Karpas-422 (cell line): Measurements from ENCODE around the gene MDH2. TPM values are rescaled to one million over a fixed set of nuclear protein-coding genes. Genes with fewer than 3 reads are reported as not detected.
"Not testable (repeated sequence)": the region's sequence is repeated elsewhere in the genome, so short reads cannot be mapped to it uniquely, and the experiment has no call there.

Source experiments
- DNase-seq: peaks from one replicate; pipeline ENCODE4 v3.0.0-alpha.2; 2015
- H2AFZ ChIP-seq: fragments of 200-600 bp; sonication (generic); 2 replicates; pipeline ENCODE4 v1.6.1; 2014; ENCODE audit warnings: antibody characterized with exemption, low read length, mixed read lengths
- H3K27ac ChIP-seq: fragments of 200-600 bp; sonication (generic); 2 replicates; pipeline ENCODE4 v1.5.1; 2014; ENCODE audit warnings: mild to moderate bottlenecking, low read length, moderate library complexity
- H3K27me3 ChIP-seq: fragments of 200-600 bp; sonication (generic); 2 replicates; pipeline ENCODE4 v1.6.1; 2014; ENCODE audit warnings: low read length, mixed read lengths
- H3K36me3 ChIP-seq: fragments of 200-600 bp; sonication (generic); 2 replicates; pipeline ENCODE4 v1.6.1; 2014; ENCODE audit warnings: low read length, mixed read lengths; ENCODE audit not compliant: insufficient read depth
- H3K4me1 ChIP-seq: fragments of 200-600 bp; sonication (generic); 2 replicates; pipeline ENCODE4 v1.6.1; 2014; ENCODE audit warnings: mild to moderate bottlenecking, low read length, mixed read lengths
- H3K4me2 ChIP-seq: fragments of 200-600 bp; sonication (generic); 2 replicates; pipeline ENCODE4 v1.6.1; 2014; ENCODE audit warnings: low read length, low read depth, mild to moderate bottlenecking; ENCODE audit not compliant: poor library complexity, severe bottlenecking
- H3K4me3 ChIP-seq: fragments of 200-600 bp; sonication (generic); 2 replicates; pipeline ENCODE4 v1.5.1; 2014; ENCODE audit warnings: mild to moderate bottlenecking, antibody characterized with exemption, low read length, mixed read lengths
- H3K79me2 ChIP-seq: fragments of 200-600 bp; sonication (generic); 2 replicates; pipeline ENCODE4 v1.6.1; 2014; ENCODE audit warnings: mild to moderate bottlenecking, low read length, mixed read lengths
- H3K9ac ChIP-seq: fragments of 200-600 bp; sonication (generic); 2 replicates; pipeline ENCODE4 v1.6.0; 2014; ENCODE audit warnings: low read length
- H3K9me2 ChIP-seq: fragments of 200-600 bp; sonication (generic), shearing (Covaris generic); replicated peaks from 2 replicates; pipeline ENCODE4 v1.6.0; 2014; ENCODE audit warnings: mild to moderate bottlenecking, low read length, moderate library complexity; ENCODE audit not compliant: insufficient read depth
- H3K9me3 ChIP-seq: fragments of 300-700, 200-600 bp; sonication (generic); 2 replicates; pipeline ENCODE4 v1.6.1; 2014; ENCODE audit warnings: low read length, mixed read lengths
- H4K20me1 ChIP-seq: fragments of 200-600 bp; sonication (generic); 2 replicates; pipeline ENCODE4 v1.6.1; 2014; ENCODE audit warnings: mild to moderate bottlenecking, antibody characterized with exemption, low read length, low read depth; ENCODE audit not compliant: insufficient read depth
- total RNA-seq: library from RNA; depleted of rRNA; stranded (reverse); fragments of >200 nt; shearing (Covaris generic); gene quantifications from 2 replicates; pipeline ENCODE4 v1.2.3, GENCODE V29; 2014; ENCODE audit warnings: low replicate concordance

MDH2 gene
- total RNA-seq, 1 experiment from 2014 or later, result 142 TPM

GRCh38 chr7:76095908-76096307 lies 48.0 kb downstream of the MDH2 start:
- no peak overlapping the region for H3K27ac ChIP-seq
- H3K4me3 ChIP-seq, result no peak overlapping the region
- no peaks in the 10 kb centered on the region for H3K9me2 ChIP-seq
- no peaks in the 10 kb centered on the region for H3K36me3 ChIP-seq
- H3K9ac ChIP-seq, result no peak overlapping the region
- no peaks in the 10 kb centered on the region for H3K9me3 ChIP-seq
- H3K4me2 ChIP-seq, result no peak overlapping the region
- no peak overlapping the region for H2AFZ ChIP-seq
- H4K20me1 ChIP-seq, result no peaks in the 10 kb centered on the region
- no peaks in the 10 kb centered on the region for H3K27me3 ChIP-seq
- no peaks in the 10 kb centered on the region for H3K4me1 ChIP-seq
- H3K79me2 ChIP-seq, result no peaks in the 10 kb centered on the region
- DNase-seq, result no peak

DNA sequence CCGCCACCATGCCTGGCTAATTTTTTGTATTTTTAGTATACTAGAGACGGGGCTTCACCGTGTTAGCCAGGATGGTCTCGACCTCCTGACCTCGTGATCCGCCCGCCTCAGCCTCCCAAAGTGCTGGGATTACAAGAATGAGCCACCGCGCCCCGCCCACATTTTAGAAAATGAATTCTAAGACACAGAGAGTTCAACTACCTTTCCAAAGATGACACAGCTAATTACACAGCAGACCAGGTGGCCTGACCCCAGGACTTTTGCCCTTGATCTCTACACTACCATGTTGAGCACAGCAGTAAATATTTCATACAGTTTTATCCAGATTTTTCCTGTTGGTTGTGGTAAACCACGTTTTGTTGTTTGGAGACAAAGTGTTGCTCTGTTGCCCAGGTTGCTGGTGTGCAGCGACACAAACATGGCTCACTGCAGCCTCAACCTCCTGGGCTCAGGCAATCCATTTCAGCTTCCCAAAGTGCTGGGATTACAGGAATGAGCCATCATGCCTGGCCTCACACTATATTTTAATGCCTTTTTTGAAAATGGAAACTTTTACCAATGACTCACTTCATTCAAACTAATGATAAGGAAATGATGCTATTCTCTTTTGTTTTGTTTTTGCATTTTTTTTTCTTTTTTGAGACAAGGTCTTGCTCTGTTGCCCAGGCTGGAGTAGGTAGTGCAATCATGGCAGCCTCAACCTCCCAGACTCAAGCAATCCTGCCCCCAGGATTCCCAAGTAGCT lies 54.0 kb downstream of the MDH2 start:
- H3K9me3 ChIP-seq, H3K79me2 ChIP-seq: not testable (repeated sequence)

DNA sequence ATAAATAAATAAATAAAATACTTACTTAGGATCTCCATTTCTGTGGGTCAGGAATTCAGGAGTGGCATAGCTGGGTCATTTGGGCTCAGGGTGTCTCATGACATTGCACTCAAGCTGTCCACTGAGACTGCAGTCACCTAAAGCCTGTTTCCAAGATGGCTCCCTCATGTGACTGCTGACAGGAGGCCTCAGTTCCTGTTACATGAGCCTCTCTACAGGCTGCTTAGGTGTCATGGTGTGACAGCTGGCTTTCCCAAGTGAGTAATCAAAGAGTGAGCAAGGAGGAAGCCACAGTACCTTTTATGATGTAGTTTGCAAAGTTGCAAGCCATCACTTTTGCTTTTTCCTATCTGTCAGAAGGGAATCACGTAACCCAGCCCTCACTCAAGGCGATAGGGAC lies 55.9 kb downstream of the MDH2 start:
- H3K4me3 ChIP-seq, H4K20me1 ChIP-seq, H3K9me3 ChIP-seq, DNase-seq, H3K79me2 ChIP-seq, H3K27me3 ChIP-seq, H3K4me1 ChIP-seq, H3K9me2 ChIP-seq, H3K27ac ChIP-seq, H3K9ac ChIP-seq, H3K36me3 ChIP-seq, H2AFZ ChIP-seq, H3K4me2 ChIP-seq: not testable (repeated sequence)

More for the DNA sequence above, 54.0 kb downstream of the MDH2 start:
- not testable (repeated sequence) for H3K4me2 ChIP-seq, H4K20me1 ChIP-seq, DNase-seq, H3K4me1 ChIP-seq, H3K9ac ChIP-seq, H3K9me2 ChIP-seq, H2AFZ ChIP-seq, H3K27ac ChIP-seq, H3K27me3 ChIP-seq, H3K36me3 ChIP-seq, H3K4me3 ChIP-seq

DNA sequence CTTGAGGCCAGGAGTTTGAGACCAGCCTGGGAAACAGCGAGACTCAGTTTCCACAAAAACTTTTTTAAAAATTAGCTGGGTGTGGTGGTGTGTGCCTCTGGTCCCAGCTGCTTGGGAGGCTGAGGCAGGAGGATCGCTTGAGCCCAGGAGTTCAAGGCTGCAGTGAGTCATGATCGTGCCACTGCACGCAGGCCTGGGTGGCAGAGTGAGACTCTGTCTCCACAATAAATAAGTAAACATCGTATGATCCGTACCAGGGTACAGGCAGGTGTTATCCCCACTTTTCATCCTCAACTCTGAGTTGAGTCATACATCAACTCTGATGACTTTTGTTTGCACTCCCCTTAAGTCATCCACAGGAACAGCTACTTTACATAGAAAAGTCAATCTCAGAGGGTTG lies 58.2 kb downstream of the MDH2 start:
- H3K36me3 ChIP-seq, H3K4me2 ChIP-seq, H2AFZ ChIP-seq, H3K4me1 ChIP-seq, H3K27ac ChIP-seq, H3K79me2 ChIP-seq, H3K9ac ChIP-seq, H3K9me2 ChIP-seq, DNase-seq, H4K20me1 ChIP-seq, H3K9me3 ChIP-seq, H3K27me3 ChIP-seq, H3K4me3 ChIP-seq: not testable (repeated sequence)

GRCh38 chr7:76106893-76107292 lies 59.0 kb downstream of the MDH2 start:
- H2AFZ ChIP-seq, result no peak overlapping the region
- DNase-seq, result no peak
- no peaks in the 10 kb centered on the region for H4K20me1 ChIP-seq
- H3K9me3 ChIP-seq, result no peaks in the 10 kb centered on the region
- no peak overlapping the region for H3K4me2 ChIP-seq
- H3K4me1 ChIP-seq, result no peaks in the 10 kb centered on the region
- H3K9ac ChIP-seq, result no peak overlapping the region
- no peaks in the 10 kb centered on the region for H3K36me3 ChIP-seq
- H3K4me3 ChIP-seq, result no peak overlapping the region
- no peaks in the 10 kb centered on the region for H3K9me2 ChIP-seq
- no peaks in the 10 kb centered on the region for H3K27me3 ChIP-seq
- H3K79me2 ChIP-seq, result no peaks in the 10 kb centered on the region
- no peak overlapping the region for H3K27ac ChIP-seq

- Histone ChIP-seq H3K27ac (no peak overlapping the region), H3K36me3 (no peaks in the 10 kb centered on the region), H4K20me1 (no peaks in the 10 kb centered on the region), H3K9me2 (no peaks in the 10 kb centered on the region), H3K4me1 (no peaks in the 10 kb centered on the region), H3K4me3 (no peak overlapping the region), H3K9me3 (no peaks in the 10 kb centered on the region), H2AFZ (no peak overlapping the region), H3K4me2 (no peak overlapping the region), H3K27me3 (no peaks in the 10 kb centered on the region), H3K79me2 (no peaks in the 10 kb centered on the region), H3K9ac (no peak overlapping the region)
- no peak for DNase-seq
These were observed 60.8 kb downstream of the MDH2 start for GRCh38 chr7:76108540-76109233.

DNA sequence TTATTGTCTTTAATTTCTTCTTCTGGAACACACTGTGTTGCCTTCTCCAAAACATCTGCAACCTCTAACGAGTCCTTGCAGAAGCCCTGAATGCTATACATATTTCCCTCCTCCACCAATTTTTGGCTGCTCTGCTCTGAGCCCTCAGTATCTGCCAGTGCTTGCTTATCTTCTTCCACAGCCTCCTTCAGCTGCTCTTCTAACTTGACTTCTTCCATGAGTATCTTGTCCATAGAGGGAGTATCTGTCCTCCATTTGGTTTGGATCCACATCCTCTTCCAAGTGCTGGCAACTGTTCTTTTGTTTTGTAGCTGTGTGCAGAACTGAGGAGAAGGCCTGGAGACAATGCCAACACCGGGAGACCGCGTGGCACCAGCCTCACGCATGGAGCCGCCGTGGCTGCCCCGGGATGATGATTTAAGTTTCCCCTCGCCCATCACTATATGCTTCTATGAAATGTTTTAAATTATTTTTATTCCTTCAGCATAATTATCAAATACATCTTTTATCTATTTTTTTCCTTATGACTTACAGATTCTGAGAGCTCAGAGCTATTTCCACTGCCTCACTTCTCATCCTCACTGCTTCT lies 65.2 kb downstream of the MDH2 start:
- not testable (repeated sequence) for H4K20me1 ChIP-seq, H3K4me1 ChIP-seq, H3K27ac ChIP-seq, H3K27me3 ChIP-seq, H3K9ac ChIP-seq, H3K9me2 ChIP-seq, H2AFZ ChIP-seq, DNase-seq, H3K79me2 ChIP-seq, H3K4me2 ChIP-seq, H3K36me3 ChIP-seq, H3K4me3 ChIP-seq, H3K9me3 ChIP-seq

DNA sequence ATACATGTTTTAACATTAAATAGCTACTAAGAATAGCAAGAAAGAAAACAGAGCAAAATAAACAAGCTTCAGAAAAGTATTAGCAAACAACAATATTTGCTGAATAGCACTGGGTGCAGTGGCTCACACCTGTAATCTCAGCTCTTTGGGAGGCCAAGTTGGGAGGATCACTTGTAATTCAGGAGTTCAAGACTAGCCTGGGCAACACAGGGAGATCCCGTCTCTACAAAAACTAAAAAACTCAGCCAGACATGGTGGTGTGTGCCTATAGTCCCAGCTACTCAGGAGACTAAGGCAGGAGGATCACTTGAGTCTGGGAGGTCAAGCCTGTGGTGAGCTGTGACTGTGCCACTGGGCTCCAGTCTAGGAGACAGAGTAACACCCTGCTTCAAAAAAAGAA lies 66.8 kb downstream of the MDH2 start:
- not testable (repeated sequence) for H3K79me2 ChIP-seq, H3K4me1 ChIP-seq, H3K9me2 ChIP-seq, DNase-seq, H3K4me3 ChIP-seq, H3K4me2 ChIP-seq, H3K9me3 ChIP-seq, H4K20me1 ChIP-seq, H3K36me3 ChIP-seq, H3K27me3 ChIP-seq, H3K9ac ChIP-seq, H2AFZ ChIP-seq, H3K27ac ChIP-seq
